ENCODE measurements around the gene ZAP70. TPM values are rescaled to one million over a fixed set of nuclear protein-coding genes. Genes with fewer than 3 reads are reported as not detected.

ZAP70 gene
- total and polyA plus RNA-seq, 2 of the 13 experiments (the other 11 are each of a cell fraction or from before 2014, with no cell fraction given) = 0.51 to 4.0 TPM

GRCh38 chr2:97664636-97664970, 48.8 kb upstream of the ZAP70 start (continued):
- TF ChIP-seq ZXDC (CRISPR knock-in tag; IDR thresholded peaks at IDR 0.05) (no peak), DPF2 (CRISPR knock-in tag; IDR thresholded peaks at IDR 0.05; ENCODE audit: borderline replicate concordance, low read depth) (no peak), DDIT3 (CRISPR knock-in tag; IDR thresholded peaks at IDR 0.05) (no peak), ZNF256 (CRISPR knock-in tag; conservative IDR thresholded peaks at IDR 0.05) (no peak; the same call in 1 of the 2 replicates), TBL1XR1 (IDR thresholded peaks at IDR 0.05; ENCODE audit: borderline replicate concordance, low read length, partially characterized antibody) (no peak), DMAP1 (CRISPR knock-in tag; IDR thresholded peaks at IDR 0.05) (0 out of 2 replicates have a peak, but pooled peaks have one; percentile 12), USF2 (IDR thresholded peaks at IDR 0.05; ENCODE audit: low read depth, low read length) (no peak), USF2 (CRISPR knock-in tag; IDR thresholded peaks at IDR 0.05; ENCODE audit: borderline replicate concordance) (no peak), HNRNPL (IDR thresholded peaks at IDR 0.05; ENCODE audit: low read depth, low read length) (no peak), ZBTB33 (CRISPR knock-in tag; IDR thresholded peaks at IDR 0.05) (peak; percentile 41; the same call in 1 of the 2 replicates), ETV6 (CRISPR knock-in tag; conservative IDR thresholded peaks at IDR 0.05) (no peak), CENPT (CRISPR knock-in tag; IDR thresholded peaks at IDR 0.05; ENCODE audit: low read depth) (no peak), IKZF4 (CRISPR knock-in tag; IDR thresholded peaks at IDR 0.05; ENCODE audit: borderline replicate concordance, low read depth, not compliant biosample characterization) (no peak), ZNF777 (CRISPR knock-in tag; IDR thresholded peaks at IDR 0.05) (0 out of 2 replicates have a peak, but pooled peaks have one; percentile 36), ZNF343 (CRISPR knock-in tag; IDR thresholded peaks at IDR 0.05) (0 out of 2 replicates have a peak, but pooled peaks have one; percentile 48), ZUFSP (CRISPR knock-in tag; IDR thresholded peaks at IDR 0.05; ENCODE audit: borderline replicate concordance) (no peak), HOXA9 (CRISPR knock-in tag; IDR thresholded peaks at IDR 0.05; ENCODE audit: borderline replicate concordance) (no peak)
